ENCODE data around the gene ICE1.
"Not testable (repeated sequence)": the region's sequence is repeated elsewhere in the genome, so short reads cannot be mapped to it uniquely, and the experiment has no call there.

DNA sequence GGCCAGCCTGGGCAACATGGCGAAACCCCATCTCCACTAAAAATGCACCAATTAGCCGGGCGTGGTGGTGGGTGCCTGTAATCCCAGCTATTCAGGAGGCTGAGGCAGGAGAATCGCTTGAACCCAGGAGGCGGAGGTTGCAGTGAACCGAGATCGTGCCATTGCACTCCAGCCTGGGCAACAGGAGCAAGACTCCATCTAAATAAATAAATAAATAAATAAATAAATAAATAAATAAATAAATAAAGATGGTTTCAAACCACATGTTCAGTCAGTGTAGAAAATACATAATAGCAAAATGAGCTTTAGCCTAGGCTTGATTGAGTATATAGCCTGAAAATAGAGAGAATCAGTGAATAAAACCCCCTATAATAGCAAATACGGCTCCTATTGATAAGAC is 27.4 kb upstream of the ICE1 start:
- TF ChIP-seq, protein P1, sequence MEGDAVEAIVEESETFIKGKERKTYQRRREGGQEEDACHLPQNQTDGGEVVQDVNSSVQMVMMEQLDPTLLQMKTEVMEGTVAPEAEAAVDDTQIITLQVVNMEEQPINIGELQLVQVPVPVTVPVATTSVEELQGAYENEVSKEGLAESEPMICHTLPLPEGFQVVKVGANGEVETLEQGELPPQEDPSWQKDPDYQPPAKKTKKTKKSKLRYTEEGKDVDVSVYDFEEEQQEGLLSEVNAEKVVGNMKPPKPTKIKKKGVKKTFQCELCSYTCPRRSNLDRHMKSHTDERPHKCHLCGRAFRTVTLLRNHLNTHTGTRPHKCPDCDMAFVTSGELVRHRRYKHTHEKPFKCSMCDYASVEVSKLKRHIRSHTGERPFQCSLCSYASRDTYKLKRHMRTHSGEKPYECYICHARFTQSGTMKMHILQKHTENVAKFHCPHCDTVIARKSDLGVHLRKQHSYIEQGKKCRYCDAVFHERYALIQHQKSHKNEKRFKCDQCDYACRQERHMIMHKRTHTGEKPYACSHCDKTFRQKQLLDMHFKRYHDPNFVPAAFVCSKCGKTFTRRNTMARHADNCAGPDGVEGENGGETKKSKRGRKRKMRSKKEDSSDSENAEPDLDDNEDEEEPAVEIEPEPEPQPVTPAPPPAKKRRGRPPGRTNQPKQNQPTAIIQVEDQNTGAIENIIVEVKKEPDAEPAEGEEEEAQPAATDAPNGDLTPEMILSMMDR (IDR thresholded peaks at IDR 0.05; ENCODE audit: low read length): not testable (repeated sequence)
- not testable (repeated sequence) for TF ChIP-seq EZH2 (optimal IDR thresholded peaks at IDR 0.05; ENCODE audit: low read depth, low read length)

Data from MM.1S (cell line).